T-cell (primary cell): ENCODE measurements around the gene KY. TPM values are rescaled to one million over a fixed set of nuclear protein-coding genes. Genes with fewer than 3 reads are reported as not detected.

Source experiments
- ATAC-seq, 4 experiments: fragments of 200-7000 bp in 3 of 4; fragments of 150-1000 bp in 1 of 4; cut with Tn5 transposase; replicated peaks in 1 of 4; 1 replicate in 3 of 4; 2 replicates in 1 of 4; pipeline ENCODE4 v1.10.0; 2021; ENCODE audit warnings: moderate library complexity in 3 of 4, mild to moderate bottlenecking in 2 of 4, moderate number of reproducible peaks in 1 of 4
- CTCF ChIA-PET, 2 donors: fragments of 300-600 bp; sonication (Branson Sonifier 250); formaldehyde crosslinking; loops; one replicate each; lab custom pipeline; 2022; ENCODE audit warnings: antibody characterized with exemption in 2 of 2; lab: Charles Lee
- POLR2A ChIA-PET, 2 donors: fragments of 300-600 bp; sonication (Branson Sonifier 250); formaldehyde crosslinking; loops; one replicate each; lab custom pipeline; 2022; ENCODE audit warnings: antibody characterized with exemption in 2 of 2; lab: Charles Lee
- DNase-seq, 35 experiments: peaks; one replicate each; pipeline versions ENCODE4 v3.0.0 to v3.0.0-alpha.2; 2013 to 2023
- H3K27ac ChIP-seq: one replicate; pipeline ENCODE4 v1.5.1; 2013; ENCODE audit warnings: low read length
- H3K27me3 ChIP-seq, 2 experiments: replicated peaks in 1 of 2; 1 replicate in 1 of 2; 2 replicates in 1 of 2; pipeline versions ENCODE4 v1.6.1 to v1.7.0; 2013; ENCODE audit warnings: low read length in 1 of 2, mixed read lengths in 1 of 2; ENCODE audit not compliant: control insufficient read depth in 2 of 2, insufficient read depth in 2 of 2; ENCODE audit errors: extremely low read depth in 1 of 2
- H3K36me3 ChIP-seq, 2 donors: 1 replicate in 1 of 2; 2 replicates in 1 of 2; pipeline versions ENCODE4 v1.6.1 to v1.7.0; 2013; ENCODE audit warnings: low read length in 1 of 2; ENCODE audit not compliant: control insufficient read depth in 2 of 2, insufficient read depth in 1 of 2; ENCODE audit errors: extremely low read depth in 1 of 2
- H3K4me1 ChIP-seq, 2 experiments: 1 replicate in 1 of 2; 2 replicates in 1 of 2; pipeline versions ENCODE4 v1.6.1 to v1.7.0; 2013; ENCODE audit warnings: low read length in 2 of 2, mixed read lengths in 1 of 2; ENCODE audit not compliant: insufficient read depth in 2 of 2, control insufficient read depth in 1 of 2; ENCODE audit errors: extremely low read depth in 1 of 2
- H3K4me3 ChIP-seq, 2 donors: 1 replicate in 1 of 2; 2 replicates in 1 of 2; pipeline versions ENCODE4 v1.5.1 to v1.7.0; 2013; ENCODE audit warnings: mild to moderate bottlenecking in 2 of 2, low read length in 1 of 2, moderate library complexity in 1 of 2; ENCODE audit not compliant: control insufficient read depth in 1 of 2; ENCODE audit errors: extremely low read depth in 1 of 2
- H3K9me3 ChIP-seq: 2 replicates; pipeline ENCODE4 v1.7.0; 2013
- H3K27ac Mint-ChIP-seq, 2 donors: one replicate each; pipeline ENCODE4 v1.8.0; 2020 to 2021; ENCODE audit warnings: mild to moderate bottlenecking in 2 of 2, mixed read lengths in 2 of 2
- H3K27me3 Mint-ChIP-seq, 2 donors: one replicate each; pipeline ENCODE4 v1.8.0; 2021 to 2022; ENCODE audit warnings: mixed read lengths in 2 of 2
- H3K36me3 Mint-ChIP-seq: one replicate; pipeline ENCODE4 v1.8.0; 2021; ENCODE audit warnings: mixed read lengths
- H3K4me1 Mint-ChIP-seq, 3 donors: one replicate each; pipeline ENCODE4 v1.8.0; 2020 to 2022; ENCODE audit warnings: mixed read lengths in 3 of 3, mild to moderate bottlenecking in 1 of 3
- H3K4me3 Mint-ChIP-seq, 3 donors: one replicate each; pipeline ENCODE4 v1.8.0; 2020 to 2022; ENCODE audit warnings: mild to moderate bottlenecking in 3 of 3, mixed read lengths in 3 of 3, moderate library complexity in 3 of 3
- H3K9me3 Mint-ChIP-seq, 3 donors: one replicate each; pipeline ENCODE4 v1.8.0; 2020 to 2022; ENCODE audit warnings: mixed read lengths in 3 of 3
- WGBS: methylation state at CpG from one replicate; pipeline ENCODE4 v1.1.5; 2013; ENCODE audit warnings: missing lambda C conversion rate; ENCODE audit not compliant: insufficient coverage; 5-methylcytosine and 5-hydroxymethylcytosine counted together
- total RNA-seq, 35 experiments: library from RNA in 6 of 35; stranded (reverse) in 6 of 35; fragments of 120-200 nt in 1 of 35; gene quantifications; one replicate each; pipeline versions ENCODE4 v1.2.1 to v1.2.4 and lab custom pipeline; 2013 to 2026

KY gene
- total RNA-seq, 5 donors from 2014 or later (not counting 1 experiment from before 2014, with no cell fraction given), result not detected

DNA sequence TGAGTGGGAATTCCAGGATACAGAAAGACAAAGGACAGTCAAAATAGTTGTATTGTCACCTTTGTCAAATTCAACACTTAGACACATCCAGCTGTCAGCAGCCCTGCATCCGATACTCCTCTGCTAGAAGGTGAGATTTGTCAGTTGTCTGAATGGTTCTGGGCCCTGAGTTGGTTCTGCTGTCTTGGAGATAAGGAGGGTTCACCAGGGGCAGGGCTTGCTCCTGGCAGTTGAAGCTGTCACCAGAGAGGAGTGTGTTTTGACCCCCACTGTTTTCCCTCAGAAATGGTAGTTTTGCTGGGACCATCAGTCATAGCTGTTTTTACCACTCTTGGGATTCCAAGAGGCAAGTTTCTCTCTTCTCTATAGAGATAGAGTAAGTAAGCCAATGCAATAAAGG is 3.2 kb upstream of the KY start:
- no peaks in the 10 kb centered on the region for H3K9me3 Mint-ChIP-seq
- peaks cover 18 to 35% of the 10 kb centered on the region in 2 donors for H3K27me3 Mint-ChIP-seq

GRCh38 chr3:134652886-134653630 is 2.2 kb upstream of the KY start:
- WGBS, result 93% methylated on average over 2 of the region's 7 CpGs
- H3K9me3 Mint-ChIP-seq, result no peaks in the 10 kb centered on the region

More for the DNA sequence above, 3.2 kb upstream of the KY start:
- CTCF ChIA-PET, result no interaction called here
- Mint-ChIP-seq H3K4me1 (peaks cover 0 to 3% (median 2%) of the 10 kb centered on the region in 3 donors), H3K36me3 (no peaks in the 10 kb centered on the region), H3K27ac (no peak overlapping the region), H3K4me3 (no peak overlapping the region)
- ATAC-seq (no peak), DNase-seq (no peak)
- Histone ChIP-seq H3K36me3 (no peaks in the 10 kb centered on the region), H3K4me1 (peaks cover 0 to 6% of the 10 kb centered on the region in 2 experiments), H3K4me3 (no peak overlapping the region), H3K27me3 (peaks cover 0 to 31% of the 10 kb centered on the region in 2 experiments), H3K9me3 (no peaks in the 10 kb centered on the region), H3K27ac (no peak overlapping the region)
- POLR2A ChIA-PET, result no interaction called here
- WGBS, result 100% methylated on average over 1 of the region's 1 CpG

DNA sequence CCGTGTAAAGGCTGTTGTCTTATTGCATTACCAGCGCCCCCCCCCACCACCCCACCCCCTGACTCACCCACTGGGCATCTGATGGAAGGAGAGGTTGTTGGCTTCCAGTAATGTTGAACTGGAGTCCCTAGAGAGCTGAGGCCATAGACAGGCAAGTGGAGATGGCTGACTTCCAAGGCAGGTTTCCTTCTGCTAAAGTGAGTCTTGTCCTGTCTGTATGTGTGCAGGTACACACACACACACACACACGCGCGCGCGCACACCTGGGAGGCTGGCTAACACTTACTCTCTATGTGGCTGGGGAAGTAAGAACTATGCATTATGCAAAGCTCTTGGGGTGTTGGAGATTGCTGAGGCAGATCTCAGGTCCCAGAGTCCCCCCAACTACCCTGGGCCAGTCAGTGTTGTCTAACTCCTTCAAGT is 1.6 kb upstream of the KY start:
- ATAC-seq (no peak), DNase-seq (no peak)
- no peak overlapping the region for H3K27ac ChIP-seq
- ChIA-PET POLR2A (no interaction called here), CTCF (no interaction called here)
- H3K9me3 ChIP-seq, result no peaks in the 10 kb centered on the region
- Mint-ChIP-seq H3K4me3 (no peak overlapping the region), H3K4me1 (peaks cover 0 to 3% (median 2%) of the 10 kb centered on the region in 3 donors), H3K27me3 (peaks cover 18 to 37% of the 10 kb centered on the region in 2 donors), H3K9me3 (no peaks in the 10 kb centered on the region), H3K36me3 (no peaks in the 10 kb centered on the region), H3K27ac (no peak overlapping the region)
- no peak overlapping the region for H3K4me3 ChIP-seq
- no peaks in the 10 kb centered on the region for H3K36me3 ChIP-seq
- peaks cover 0 to 6% of the 10 kb centered on the region in 2 experiments for H3K4me1 ChIP-seq
- WGBS, result no CpG with 5 or more reads among the region's 7 CpGs
- H3K27me3 ChIP-seq, result peaks cover 0 to 31% of the 10 kb centered on the region in 2 experiments

More at GRCh38 chr3:134652886-134653630, 2.2 kb upstream of the KY start:
- Histone ChIP-seq H3K27ac (no peak overlapping the region), H3K4me1 (peaks cover 0 to 6% of the 10 kb centered on the region in 2 experiments), H3K36me3 (no peaks in the 10 kb centered on the region), H3K27me3 (peaks cover 0 to 31% of the 10 kb centered on the region in 2 experiments), H3K4me3 (no peak overlapping the region), H3K9me3 (no peaks in the 10 kb centered on the region)
- peaks cover 18 to 37% of the 10 kb centered on the region in 2 donors for H3K27me3 Mint-ChIP-seq
- no peak for ATAC-seq
- CTCF ChIA-PET, result no interaction called here
- no peaks in the 10 kb centered on the region for H3K36me3 Mint-ChIP-seq
- DNase-seq, result no peak
- POLR2A ChIA-PET, result no interaction called here
- peaks cover 0 to 3% (median 2%) of the 10 kb centered on the region in 3 donors for H3K4me1 Mint-ChIP-seq
- no peak overlapping the region for H3K4me3 Mint-ChIP-seq
- no peak overlapping the region for H3K27ac Mint-ChIP-seq

- no peak overlapping the region for H3K4me3 Mint-ChIP-seq
- ATAC-seq (no peak), DNase-seq (no peak)
- no peak overlapping the region for H3K27ac ChIP-seq
- peaks cover 0 to 6% of the 10 kb centered on the region in 2 experiments for H3K4me1 ChIP-seq
- H3K27ac Mint-ChIP-seq, result no peak overlapping the region
- peaks cover 0 to 31% of the 10 kb centered on the region in 2 experiments for H3K27me3 ChIP-seq
- H3K36me3 Mint-ChIP-seq, result no peaks in the 10 kb centered on the region
- H3K27me3 Mint-ChIP-seq, result peaks cover 18 to 37% of the 10 kb centered on the region in 2 donors
- no peaks in the 10 kb centered on the region for H3K36me3 ChIP-seq
- POLR2A ChIA-PET, result no interaction called here
- 29% methylated on average over 10 of the region's 17 CpGs for WGBS
- H3K9me3 Mint-ChIP-seq, result no peaks in the 10 kb centered on the region
- H3K4me1 Mint-ChIP-seq, result peaks cover 0 to 3% (median 2%) of the 10 kb centered on the region in 3 donors
- no peaks in the 10 kb centered on the region for H3K9me3 ChIP-seq
- CTCF ChIA-PET, result no interaction called here
- H3K4me3 ChIP-seq, result no peak overlapping the region
These were observed 672 bp upstream of the KY start for GRCh38 chr3:134651347-134652041.

GRCh38 chr3:134649106-134649705 is 1.6 kb downstream of the KY start:
- peaks cover 0 to 3% (median 2%) of the 10 kb centered on the region in 3 donors for H3K4me1 Mint-ChIP-seq
- H3K36me3 ChIP-seq, result no peaks in the 10 kb centered on the region
- no peak overlapping the region for H3K27ac ChIP-seq
- H3K4me3 ChIP-seq, result no peak overlapping the region
- POLR2A ChIA-PET, result no interaction called here
- H3K4me1 ChIP-seq, result peaks cover 0 to 6% of the 10 kb centered on the region in 2 experiments
- no peaks in the 10 kb centered on the region for H3K36me3 Mint-ChIP-seq
- CTCF ChIA-PET, result no interaction called here
- H3K4me3 Mint-ChIP-seq, result no peak overlapping the region
- ATAC-seq, result no peak
- H3K27ac Mint-ChIP-seq, result no peak overlapping the region
- peaks cover 21 to 30% of the 10 kb centered on the region in 2 donors for H3K27me3 Mint-ChIP-seq
- peaks cover 0 to 41% of the 10 kb centered on the region in 2 experiments for H3K27me3 ChIP-seq
- no peak for DNase-seq
- WGBS, result 81% methylated on average over 2 of the region's 7 CpGs
- no peaks in the 10 kb centered on the region for H3K9me3 Mint-ChIP-seq
- no peaks in the 10 kb centered on the region for H3K9me3 ChIP-seq
